ENCODE data around the gene TUBB.

TUBB gene

GRCh38 chr6:30742316-30743098 is 22.4 kb downstream of the TUBB start, which contains the start of gene FLOT1 (continued):
- TF ChIP-seq ZNF114 (tag by site-specific recombination; IDR thresholded peaks at IDR 0.05) (no peak), ZNF398 (tag by site-specific recombination; IDR thresholded peaks at IDR 0.05) (peak; percentile 56), ZNF501 (tag by site-specific recombination; IDR thresholded peaks at IDR 0.05) (peak; percentile 76), ZNF37A (tag by site-specific recombination; IDR thresholded peaks at IDR 0.05) (no peak), ZNF24 (tag by site-specific recombination; IDR thresholded peaks at IDR 0.05) (0 out of 2 replicates have a peak, but pooled peaks have one; percentile 30), ZNF830 (tag by site-specific recombination; IDR thresholded peaks at IDR 0.05; ENCODE audit: low read depth) (no peak), ZNF211 (tag by site-specific recombination; IDR thresholded peaks at IDR 0.05; ENCODE audit: low read depth) (no peak), KLF16 (tag by site-specific recombination; IDR thresholded peaks at IDR 0.05) (no peak; the same call in 1 of the 2 replicates), ZNF777 (tag by site-specific recombination; IDR thresholded peaks at IDR 0.05; ENCODE audit: borderline replicate concordance) (no peak), KLF17 (tag by site-specific recombination; IDR thresholded peaks at IDR 0.05) (peak; percentile 57; the same call in 1 of the 2 replicates), ZNF416 (tag by site-specific recombination; IDR thresholded peaks at IDR 0.05) (no peak), GFI1B (tag by site-specific recombination; IDR thresholded peaks at IDR 0.05) (peak; percentile 46; the same call in 1 of the 2 replicates), ZNF214 (tag by site-specific recombination; IDR thresholded peaks at IDR 0.05; ENCODE audit: borderline replicate concordance) (no peak), ZBTB6 (tag by site-specific recombination; IDR thresholded peaks at IDR 0.05) (peak; percentile 18; the same call in 1 of the 2 replicates), WT1 (tag by site-specific recombination; IDR thresholded peaks at IDR 0.05) (peak; percentile 88), ZFHX2 (tag by site-specific recombination; conservative IDR thresholded peaks at IDR 0.05) (peak; percentile 98), ZNF223 (tag by site-specific recombination; IDR thresholded peaks at IDR 0.05) (no peak), SP3 (tag by site-specific recombination; IDR thresholded peaks at IDR 0.05) (peak; percentile 90), ZNF175 (tag by site-specific recombination; IDR thresholded peaks at IDR 0.05) (no peak), BCL11B (tag by site-specific recombination; IDR thresholded peaks at IDR 0.05; ENCODE audit: low read depth) (0 out of 2 replicates have a peak, but pooled peaks have one; percentile 41), ZNF18 (tag by site-specific recombination; IDR thresholded peaks at IDR 0.05) (no peak), KLF9 (tag by site-specific recombination; IDR thresholded peaks at IDR 0.05; ENCODE audit: low read depth) (peak; percentile 91), ZNF639 (tag by site-specific recombination; IDR thresholded peaks at IDR 0.05) (peak; percentile 38; the same call in 1 of the 2 replicates), ZNF292 (tag by site-specific recombination; IDR thresholded peaks at IDR 0.05; ENCODE audit: borderline replicate concordance, low read depth) (no peak), HOXA7 (CRISPR knock-in tag; IDR thresholded peaks at IDR 0.05; ENCODE audit: borderline replicate concordance) (no peak), ZBTB26 (tag by site-specific recombination; optimal IDR thresholded peaks at IDR 0.05) (peak; percentile 70), ZNF843 (tag by site-specific recombination; IDR thresholded peaks at IDR 0.05) (peak; percentile 74), ZNF837 (tag by site-specific recombination; IDR thresholded peaks at IDR 0.05) (no peak), ZNF433 (tag by site-specific recombination; IDR thresholded peaks at IDR 0.05; ENCODE audit: low read depth) (no peak), ZNF670 (tag by site-specific recombination; IDR thresholded peaks at IDR 0.05; ENCODE audit: low read depth) (no peak), ZNF623 (tag by site-specific recombination; IDR thresholded peaks at IDR 0.05) (no peak), ZEB2 (tag by site-specific recombination; IDR thresholded peaks at IDR 0.05) (peak; percentile 91), YY1 (tag by site-specific recombination; IDR thresholded peaks at IDR 0.05) (peak; percentile 48; the same call in 1 of the 2 replicates)
